GM13976 (cell line): ENCODE measurements around the gene CKB.

ENCODE experiments used
- DNase-seq: peaks from one replicate; pipeline ENCODE4 v3.0.0; 2012; ENCODE audit warnings: low spot score
- CTCF ChIP-seq: IDR thresholded peaks from 2 replicates; pipeline ENCODE4 v1.5.1; 2012; ENCODE audit warnings: borderline replicate concordance, mild to moderate bottlenecking; ENCODE audit not compliant: insufficient read depth; ENCODE audit errors: extremely low read depth, missing control alignments, control extremely low read depth
- in situ Hi-C: fragments of 300-500 bp; cut with MboI; formaldehyde crosslinking; loops from one replicate; pipeline ENCODE4 v1.12.0; 2022; ENCODE audit warnings: low sequenced_read_pairs, mixed read lengths, inconsistent platforms; ENCODE audit not compliant: unreplicated experiment

Gene CKB

DNA sequence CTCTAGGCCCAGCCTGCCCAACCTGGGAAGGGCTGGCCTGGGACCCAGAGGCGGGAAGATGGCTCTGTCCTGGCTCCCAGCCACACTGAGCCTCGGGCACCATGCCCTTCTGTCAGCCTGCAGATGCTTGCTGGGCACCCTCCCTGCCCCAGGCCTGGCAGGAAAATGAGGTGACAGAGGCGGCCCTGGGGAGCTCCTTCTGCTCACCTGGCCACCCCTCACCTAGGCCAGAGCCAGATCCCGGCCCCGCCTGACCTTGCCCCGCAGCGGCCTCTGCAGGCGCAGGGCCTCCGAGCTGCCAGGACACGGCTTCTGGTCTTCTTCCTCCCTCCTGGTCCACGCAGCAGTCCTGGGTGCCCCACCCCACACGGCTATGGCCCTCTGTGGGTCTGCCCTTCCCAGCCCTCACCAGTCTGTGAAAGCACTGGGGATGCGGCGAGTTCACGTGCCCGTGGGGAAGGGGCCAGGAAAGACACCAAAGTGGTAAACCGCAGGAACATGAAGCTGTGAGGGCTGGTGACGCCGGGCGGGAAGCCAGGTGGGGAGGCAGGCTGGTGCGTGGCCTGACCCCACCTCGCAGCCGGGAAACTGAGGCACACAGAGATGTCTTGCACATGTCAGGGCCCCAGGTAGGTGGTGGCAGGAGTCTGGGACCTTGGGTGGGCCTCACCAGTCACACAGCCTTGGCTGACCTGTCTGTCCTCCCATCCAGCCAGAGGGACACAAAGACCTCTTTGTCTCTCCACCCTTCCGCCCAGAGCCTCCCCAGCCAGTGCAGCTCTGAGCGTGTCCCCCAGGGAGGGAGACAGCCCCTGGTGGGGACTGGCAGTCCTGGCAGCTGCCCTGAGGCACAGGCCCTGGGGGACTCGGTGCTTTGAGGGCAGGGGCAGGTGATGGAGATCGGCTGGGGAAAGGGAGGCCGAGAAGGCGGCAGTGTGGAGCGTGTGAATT lies 27.0 kb upstream of the CKB start:
- TF ChIP-seq CTCF = no peak
- in situ Hi-C loops = no loop called here
- no peak for DNase-seq

DNA sequence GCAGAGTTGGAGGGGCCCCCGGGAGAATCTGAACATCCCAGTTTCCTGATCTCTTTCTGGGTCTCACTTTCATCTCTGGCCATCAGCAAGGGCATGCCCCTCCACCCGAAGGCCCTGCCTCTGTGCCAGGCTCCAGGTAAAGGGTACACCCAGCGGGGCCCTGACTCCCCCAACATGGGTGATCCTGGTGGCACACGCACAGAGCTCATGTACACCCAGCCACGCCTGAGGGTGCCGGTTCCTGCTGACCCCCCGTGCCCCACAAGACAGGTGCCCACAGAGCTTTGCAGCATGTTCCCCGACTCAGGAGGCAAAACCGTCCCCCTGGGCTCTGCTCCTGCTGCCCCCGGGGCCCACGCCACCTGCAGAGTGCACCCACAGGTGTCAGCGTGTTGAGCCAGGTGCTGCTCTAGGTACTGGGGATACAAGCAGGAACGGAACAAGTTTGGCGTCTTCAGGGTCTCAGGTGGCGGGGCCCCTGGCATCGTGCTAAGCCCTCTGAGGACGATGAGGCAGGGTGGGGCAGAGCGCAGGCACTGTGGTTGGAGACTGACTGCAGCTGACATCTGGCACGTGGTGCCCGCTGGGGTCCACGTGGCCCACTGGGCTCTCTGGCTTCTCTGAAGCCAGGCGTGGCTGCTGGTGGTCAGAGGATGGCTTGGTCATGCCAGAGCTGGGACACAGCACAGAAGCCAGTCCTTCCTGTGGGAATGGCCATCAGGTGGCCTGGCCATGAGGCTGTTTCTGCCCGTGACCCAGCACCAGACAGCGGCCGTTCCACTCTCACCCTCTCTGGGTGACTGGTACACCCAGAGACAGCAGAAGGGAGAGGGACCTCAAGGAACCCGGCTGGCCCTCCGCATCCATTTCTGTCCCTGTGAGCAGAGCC lies 26.1 kb upstream of the CKB start:
- in situ Hi-C loops = no loop called here

DNA sequence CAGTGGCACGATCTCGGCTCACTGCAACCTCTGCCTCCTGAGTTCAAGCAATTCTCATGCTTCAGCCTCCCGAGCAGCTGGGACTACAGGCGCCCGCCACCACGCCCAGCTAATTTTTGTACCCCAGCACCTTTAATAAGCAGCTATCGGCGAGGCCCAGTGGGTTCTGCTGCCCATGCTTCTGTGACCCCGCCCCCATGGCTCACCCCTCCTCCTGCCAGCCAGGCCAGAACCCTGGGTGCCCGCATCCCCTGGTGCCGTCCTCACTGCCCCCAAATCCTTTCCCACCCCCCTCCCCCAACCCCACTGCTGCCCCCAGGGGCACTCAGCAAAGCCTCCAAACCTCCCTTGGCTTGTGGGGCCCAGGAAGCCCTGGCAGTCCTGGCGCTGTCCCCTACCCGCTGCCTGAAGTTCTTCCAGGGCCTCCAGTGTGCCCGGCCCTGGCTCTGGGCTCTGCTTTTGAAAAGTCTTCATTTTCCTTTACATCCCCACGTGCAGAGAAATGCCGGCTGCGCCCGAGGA lies 25.4 kb upstream of the CKB start:
- in situ Hi-C loops = no loop called here
- no peak for TF ChIP-seq CTCF
- no peak for DNase-seq

More for the DNA sequence above, 26.1 kb upstream of the CKB start:
- TF ChIP-seq CTCF = no peak
- DNase-seq = no peak

GRCh38 chr14:103547455-103547940 lies 24.9 kb upstream of the CKB start:
- TF ChIP-seq CTCF = no peak
- in situ Hi-C loops = no loop called here
- no peak for DNase-seq

- TF ChIP-seq CTCF = peak; percentile 88
- peak; percentile 95 for DNase-seq
- in situ Hi-C loops = no loop called here
Observed at GRCh38 chr14:103546652-103547454, 24.2 kb upstream of the CKB start.
